H9 (cell line): ENCODE measurements around the gene CSNK1G1. TPM values are rescaled to one million over a fixed set of nuclear protein-coding genes. Genes with fewer than 3 reads are reported as not detected.

ENCODE experiments used
- DNase-seq: peaks from one replicate; pipeline ENCODE4 v3.0.0-alpha.2; 2017
- H2AFZ ChIP-seq: one replicate; pipeline ENCODE4 v1.6.1; 2013; ENCODE audit warnings: mild to moderate bottlenecking, low read length, control low read depth, moderate library complexity
- H2AK5ac ChIP-seq: 2 replicates; pipeline ENCODE4 v1.6.1; 2013; ENCODE audit warnings: low read length, control low read depth, mixed read lengths; ENCODE audit not compliant: insufficient read length
- H2BK120ac ChIP-seq: one replicate; pipeline ENCODE4 v1.6.1; 2013; ENCODE audit warnings: low read depth, mild to moderate bottlenecking, low read length, control low read depth, inconsistent platforms; ENCODE audit not compliant: poor library complexity, severe bottlenecking
- H2BK12ac ChIP-seq: 2 replicates; pipeline ENCODE4 v1.6.1; 2013; ENCODE audit warnings: low read length, control low read depth, mixed read lengths, low read depth; ENCODE audit not compliant: insufficient read length
- H2BK15ac ChIP-seq: 2 replicates; pipeline ENCODE4 v1.6.1; 2013; ENCODE audit warnings: low read depth, low read length, control low read depth
- H2BK20ac ChIP-seq: one replicate; pipeline ENCODE4 v1.6.1; 2013; ENCODE audit warnings: low read depth, mild to moderate bottlenecking, low read length, control low read depth, inconsistent platforms; ENCODE audit not compliant: poor library complexity, severe bottlenecking
- H2BK5ac ChIP-seq: 2 replicates; pipeline ENCODE4 v1.6.1; 2013; ENCODE audit warnings: low read length, control low read depth, mixed read lengths; ENCODE audit not compliant: insufficient read length
- H3K14ac ChIP-seq: 2 replicates; pipeline ENCODE4 v1.6.1; 2013; ENCODE audit warnings: low read length, control low read depth; ENCODE audit not compliant: insufficient read depth
- H3K18ac ChIP-seq: 2 replicates; pipeline ENCODE4 v1.6.1; 2013; ENCODE audit warnings: low read depth, mild to moderate bottlenecking, mixed read lengths, low read length, control low read depth; ENCODE audit not compliant: insufficient read length
- H3K23ac ChIP-seq: 2 replicates; pipeline ENCODE4 v1.6.1; 2013; ENCODE audit warnings: low read length, control low read depth, mixed read lengths, low read depth; ENCODE audit not compliant: insufficient read length
- H3K23me2 ChIP-seq: 2 replicates; pipeline ENCODE4 v1.6.1; 2013; ENCODE audit warnings: low read depth, mild to moderate bottlenecking, mixed read lengths, low read length, control low read depth; ENCODE audit not compliant: insufficient read length, poor library complexity, severe bottlenecking
- H3K27ac ChIP-seq: 2 replicates; pipeline ENCODE4 v1.5.1; 2013; ENCODE audit warnings: low read length, control low read depth, mixed read lengths, low read depth; ENCODE audit not compliant: insufficient read length
- H3K27me3 ChIP-seq: 2 replicates; pipeline ENCODE4 v1.6.1; 2013; ENCODE audit warnings: low read length, control low read depth, inconsistent platforms; ENCODE audit not compliant: insufficient read depth
- H3K4ac ChIP-seq: 2 replicates; pipeline ENCODE4 v1.6.1; 2013; ENCODE audit warnings: low read depth, mild to moderate bottlenecking, control low read depth, inconsistent platforms, low read length, moderate library complexity
- H3K4me1 ChIP-seq: 2 replicates; pipeline ENCODE4 v1.6.1; 2013; ENCODE audit warnings: low read length, control low read depth, inconsistent platforms; ENCODE audit not compliant: insufficient read depth
- H3K4me2 ChIP-seq: 2 replicates; pipeline ENCODE4 v1.6.1; 2013; ENCODE audit warnings: low read length, control low read depth, mixed read lengths; ENCODE audit not compliant: insufficient read length, insufficient read depth
- H3K56ac ChIP-seq: 2 replicates; pipeline ENCODE4 v1.6.1; 2013; ENCODE audit warnings: low read depth, mild to moderate bottlenecking, mixed read lengths, low read length, control low read depth; ENCODE audit not compliant: insufficient read length
- H3K79me1 ChIP-seq: 2 replicates; pipeline ENCODE4 v1.6.1; 2013; ENCODE audit warnings: low read depth, mild to moderate bottlenecking, moderate library complexity, low read length, control low read depth, inconsistent platforms; ENCODE audit not compliant: insufficient read depth, poor library complexity, severe bottlenecking
- H3K79me2 ChIP-seq: 2 replicates; pipeline ENCODE4 v1.6.1; 2013; ENCODE audit warnings: low read length, control low read depth, inconsistent platforms; ENCODE audit not compliant: insufficient read depth
- H3K9ac ChIP-seq: 2 replicates; pipeline ENCODE4 v1.6.1; 2013; ENCODE audit warnings: low read length, control low read depth, mixed read lengths; ENCODE audit not compliant: insufficient read length; ENCODE audit errors: extremely low read depth
- H3K9me3 ChIP-seq: one replicate; pipeline ENCODE4 v1.6.1; 2013; ENCODE audit warnings: low read depth, low read length, inconsistent platforms; ENCODE audit not compliant: control insufficient read depth
- H3T11ph ChIP-seq: one replicate; pipeline ENCODE4 v1.6.1; 2013; ENCODE audit warnings: mild to moderate bottlenecking, low read length, control low read depth, inconsistent platforms
- H4K20me1 ChIP-seq: one replicate; pipeline ENCODE4 v1.6.1; 2013; ENCODE audit not compliant: control insufficient read depth, insufficient read length, insufficient read depth
- H4K5ac ChIP-seq: 2 replicates; pipeline ENCODE4 v1.6.1; 2013; ENCODE audit warnings: low read depth, mild to moderate bottlenecking, mixed read lengths, low read length, control low read depth; ENCODE audit not compliant: insufficient read length
- H4K8ac ChIP-seq: replicated peaks from 2 replicates; pipeline ENCODE4 v1.6.1; 2013; ENCODE audit warnings: low read length, control low read depth, mixed read lengths, low read depth; ENCODE audit not compliant: insufficient read length
- H4K91ac ChIP-seq: 2 replicates; pipeline ENCODE4 v1.6.1; 2013; ENCODE audit warnings: low read depth, mild to moderate bottlenecking, moderate library complexity, mixed read lengths, low read length, control low read depth; ENCODE audit not compliant: insufficient read length
- H3K27ac Mint-ChIP-seq, 3 experiments: 2 replicates in 2 of 3; 3 replicates in 1 of 3; pipeline ENCODE4 v1.8.0; 2020 to 2021; ENCODE audit warnings: mixed read lengths in 3 of 3, mild to moderate bottlenecking in 1 of 3, moderate library complexity in 1 of 3
- H3K27me3 Mint-ChIP-seq: 2 replicates; pipeline ENCODE4 v1.8.0; 2021; ENCODE audit warnings: low read depth, mild to moderate bottlenecking, moderate library complexity, mixed read lengths
- H3K36me3 Mint-ChIP-seq, 3 experiments: 2 replicates in 2 of 3; 3 replicates in 1 of 3; pipeline ENCODE4 v1.8.0; 2020 to 2021; ENCODE audit warnings: low read depth in 3 of 3, mixed read lengths in 3 of 3; ENCODE audit not compliant: insufficient read depth in 1 of 3
- H3K4me1 Mint-ChIP-seq, 2 experiments: 2 replicates each; pipeline ENCODE4 v1.8.0; 2020; ENCODE audit warnings: mixed read lengths in 2 of 2
- H3K4me3 Mint-ChIP-seq, 2 experiments: 2 replicates in 1 of 2; 3 replicates in 1 of 2; pipeline ENCODE4 v1.8.0; 2020 to 2021; ENCODE audit warnings: mild to moderate bottlenecking in 2 of 2, mixed read lengths in 2 of 2, moderate library complexity in 1 of 2
- H3K9me3 Mint-ChIP-seq, 2 experiments: 2 replicates in 1 of 2; 3 replicates in 1 of 2; pipeline ENCODE4 v1.8.0; 2020; ENCODE audit warnings: mild to moderate bottlenecking in 2 of 2, mixed read lengths in 2 of 2, moderate library complexity in 1 of 2
- WGBS: extraction: QIAGEN DNeasy Blood & Tissue Kit; methylation state at CpG from one replicate; pipeline ENCODE4 v1.1.7; 2013; ENCODE audit warnings: missing lambda C conversion rate, low lambda C conversion rate, mixed read lengths; ENCODE audit not compliant: insufficient read length; ENCODE audit errors: extremely low coverage; 5-methylcytosine and 5-hydroxymethylcytosine counted together
- total RNA-seq: library from RNA; stranded (reverse); gene quantifications from 2 replicates; pipeline ENCODE4 v1.2.1, GENCODE V29; 2021
- TF ChIP-seq, protein P1 (sequence below): fragments of 200-600 bp; sonication (generic); conservative IDR thresholded peaks from 3 replicates; pipeline ENCODE4 v1.8.0; 2021; ENCODE audit warnings: antibody characterized with exemption, mild to moderate bottlenecking

The CSNK1G1 gene
- total RNA-seq, 1 experiment from 2014 or later, result 17.1 TPM

DNA sequence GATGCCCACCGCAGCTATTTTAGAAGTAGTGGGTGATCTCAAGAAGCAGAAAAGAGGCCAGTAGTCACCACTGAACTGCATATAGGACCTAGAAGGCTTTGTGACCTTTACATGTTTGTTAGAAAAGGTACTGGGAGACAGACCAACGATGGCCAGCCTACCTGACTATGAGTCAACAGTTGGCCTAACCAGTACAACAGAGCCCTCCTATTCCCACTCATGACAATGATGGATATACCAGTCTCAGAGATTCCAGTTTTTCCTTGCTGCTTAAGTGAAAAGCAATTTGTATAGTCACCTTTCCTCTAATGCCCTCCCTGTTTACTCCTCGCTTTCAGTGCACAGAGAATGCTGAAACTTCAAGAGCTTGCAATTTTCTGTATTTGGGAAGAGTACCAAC, 106.6 kb downstream of the CSNK1G1 start:
- Histone ChIP-seq H3K79me1 (peaks cover 3% of the 10 kb centered on the region), H3K56ac (no peak overlapping the region), H2BK5ac (no peak overlapping the region), H3K18ac (no peak overlapping the region), H3K4me2 (no peak overlapping the region), H2BK20ac (no peak overlapping the region), H3K9me3 (no peaks in the 10 kb centered on the region), H3K9ac (no peak overlapping the region), H3K27me3 (no peaks in the 10 kb centered on the region), H3K23ac (no peak overlapping the region), H3K23me2 (no peaks in the 10 kb centered on the region), H3K4me1 (peaks cover 7% of the 10 kb centered on the region; the same call in 1 of the 2 replicates), H4K20me1 (no peaks in the 10 kb centered on the region), H3K79me2 (no peaks in the 10 kb centered on the region), H3K14ac (no peak overlapping the region), H4K8ac (no peak overlapping the region), H3T11ph (no peak overlapping the region), H2AK5ac (peak overlapping the region; percentile 9), H4K5ac (no peak overlapping the region), H4K91ac (no peak overlapping the region), H2AFZ (no peak overlapping the region), H2BK120ac (no peak overlapping the region), H3K4ac (no peak overlapping the region), H3K27ac (no peak overlapping the region), H2BK15ac (no peak overlapping the region), H2BK12ac (peak overlapping the region; percentile 47)
- no peaks in the 10 kb centered on the region for H3K27me3 Mint-ChIP-seq
- peaks cover 18 to 24% of the 10 kb centered on the region in 2 experiments for H3K4me1 Mint-ChIP-seq
- TF ChIP-seq, protein P1, sequence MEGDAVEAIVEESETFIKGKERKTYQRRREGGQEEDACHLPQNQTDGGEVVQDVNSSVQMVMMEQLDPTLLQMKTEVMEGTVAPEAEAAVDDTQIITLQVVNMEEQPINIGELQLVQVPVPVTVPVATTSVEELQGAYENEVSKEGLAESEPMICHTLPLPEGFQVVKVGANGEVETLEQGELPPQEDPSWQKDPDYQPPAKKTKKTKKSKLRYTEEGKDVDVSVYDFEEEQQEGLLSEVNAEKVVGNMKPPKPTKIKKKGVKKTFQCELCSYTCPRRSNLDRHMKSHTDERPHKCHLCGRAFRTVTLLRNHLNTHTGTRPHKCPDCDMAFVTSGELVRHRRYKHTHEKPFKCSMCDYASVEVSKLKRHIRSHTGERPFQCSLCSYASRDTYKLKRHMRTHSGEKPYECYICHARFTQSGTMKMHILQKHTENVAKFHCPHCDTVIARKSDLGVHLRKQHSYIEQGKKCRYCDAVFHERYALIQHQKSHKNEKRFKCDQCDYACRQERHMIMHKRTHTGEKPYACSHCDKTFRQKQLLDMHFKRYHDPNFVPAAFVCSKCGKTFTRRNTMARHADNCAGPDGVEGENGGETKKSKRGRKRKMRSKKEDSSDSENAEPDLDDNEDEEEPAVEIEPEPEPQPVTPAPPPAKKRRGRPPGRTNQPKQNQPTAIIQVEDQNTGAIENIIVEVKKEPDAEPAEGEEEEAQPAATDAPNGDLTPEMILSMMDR, result no peak
- DNase-seq, result no peak
- H3K36me3 Mint-ChIP-seq, result peaks cover 0 to 5% (median 0%) of the 10 kb centered on the region in 3 experiments; a peak in 2 of 7 replicates
- H3K27ac Mint-ChIP-seq, result peak overlapping the region; percentile 7 to 50 (median 47); a peak in 4 of 7 replicates
- no peaks in the 10 kb centered on the region for H3K9me3 Mint-ChIP-seq
- WGBS, result no CpG with 5 or more reads among the region's 3 CpGs
- no peak overlapping the region for H3K4me3 Mint-ChIP-seq
